Stimulated activated CD8-positive, alpha-beta memory T cell treated with anti-CD3 and anti-CD28 coated beads, Interleukin-12 subunit alpha, Interleukin-12 subunit beta, amount 100 ng/mL, for 1 hour (primary cell): Measurements from ENCODE around the gene C11orf54.
"Not testable (repeated sequence)": the region's sequence is repeated elsewhere in the genome, so short reads cannot be mapped to it uniquely, and the experiment has no call there.

Experiments
- DNase-seq: peaks from one replicate; pipeline ENCODE4 v3.0.0-alpha.2; 2020; ENCODE audit warnings: low read depth

The C11orf54 gene

GRCh38 chr11:93734427-93735222 is 6.8 kb upstream of the C11orf54 start:
- no peak for DNase-seq

- no peak for DNase-seq
These were observed 5.8 kb upstream of the C11orf54 start for GRCh38 chr11:93735627-93736026.

GRCh38 chr11:93736129-93736528 is 5.3 kb upstream of the C11orf54 start:
- no peak for DNase-seq

GRCh38 chr11:93737904-93738612 is 3.4 kb upstream of the C11orf54 start:
- DNase-seq: no peak

- DNase-seq: no peak
These were observed 2.8 kb upstream of the C11orf54 start for GRCh38 chr11:93738647-93739081.

GRCh38 chr11:93740031-93740729 is 1.3 kb upstream of the C11orf54 start:
- no peak for DNase-seq

- DNase-seq: peak; percentile 40
These were observed 760 bp upstream of the C11orf54 start for GRCh38 chr11:93740730-93741093.

- no peak for DNase-seq
These were observed 382 bp downstream of the C11orf54 start for GRCh38 chr11:93741882-93742226.

GRCh38 chr11:93743291-93743690 is 1.8 kb downstream of the C11orf54 start:
- DNase-seq: no peak

GRCh38 chr11:93744669-93745004 is 3.2 kb downstream of the C11orf54 start:
- no peak for DNase-seq

- not testable (repeated sequence) for DNase-seq
These were observed 3.7 kb downstream of the C11orf54 start for GRCh38 chr11:93745005-93745755.

GRCh38 chr11:93746101-93746500 is 4.6 kb downstream of the C11orf54 start:
- no peak for DNase-seq

GRCh38 chr11:93747122-93747521 is 5.7 kb downstream of the C11orf54 start:
- no peak for DNase-seq

GRCh38 chr11:93751001-93751400 is 9.5 kb downstream of the C11orf54 start:
- no peak for DNase-seq

GRCh38 chr11:93753241-93753640 is 11.8 kb downstream of the C11orf54 start:
- DNase-seq: no peak

GRCh38 chr11:93756748-93757147 is 15.3 kb downstream of the C11orf54 start:
- DNase-seq: no peak

- no peak for DNase-seq
These were observed 15.8 kb downstream of the C11orf54 start for GRCh38 chr11:93757301-93757700.

- DNase-seq: no peak
These were observed 16.7 kb downstream of the C11orf54 start for GRCh38 chr11:93757924-93758865.

GRCh38 chr11:93759123-93759522 is 17.7 kb downstream of the C11orf54 start:
- not testable (repeated sequence) for DNase-seq

- DNase-seq: no peak
These were observed 20.4 kb downstream of the C11orf54 start for GRCh38 chr11:93761910-93762309.

GRCh38 chr11:93765551-93765950 is 24.1 kb downstream of the C11orf54 start:
- no peak for DNase-seq
